GM11168 (cell line): ENCODE results near the gene HDDC2.

Experiments
- in situ Hi-C: fragments of 300-500 bp; cut with MboI; formaldehyde crosslinking; loops from one replicate; pipeline ENCODE4 v1.12.0; 2022; ENCODE audit warnings: low sequenced_read_pairs; ENCODE audit not compliant: unreplicated experiment

Gene HDDC2, protein sequence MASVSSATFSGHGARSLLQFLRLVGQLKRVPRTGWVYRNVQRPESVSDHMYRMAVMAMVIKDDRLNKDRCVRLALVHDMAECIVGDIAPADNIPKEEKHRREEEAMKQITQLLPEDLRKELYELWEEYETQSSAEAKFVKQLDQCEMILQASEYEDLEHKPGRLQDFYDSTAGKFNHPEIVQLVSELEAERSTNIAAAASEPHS

DNA sequence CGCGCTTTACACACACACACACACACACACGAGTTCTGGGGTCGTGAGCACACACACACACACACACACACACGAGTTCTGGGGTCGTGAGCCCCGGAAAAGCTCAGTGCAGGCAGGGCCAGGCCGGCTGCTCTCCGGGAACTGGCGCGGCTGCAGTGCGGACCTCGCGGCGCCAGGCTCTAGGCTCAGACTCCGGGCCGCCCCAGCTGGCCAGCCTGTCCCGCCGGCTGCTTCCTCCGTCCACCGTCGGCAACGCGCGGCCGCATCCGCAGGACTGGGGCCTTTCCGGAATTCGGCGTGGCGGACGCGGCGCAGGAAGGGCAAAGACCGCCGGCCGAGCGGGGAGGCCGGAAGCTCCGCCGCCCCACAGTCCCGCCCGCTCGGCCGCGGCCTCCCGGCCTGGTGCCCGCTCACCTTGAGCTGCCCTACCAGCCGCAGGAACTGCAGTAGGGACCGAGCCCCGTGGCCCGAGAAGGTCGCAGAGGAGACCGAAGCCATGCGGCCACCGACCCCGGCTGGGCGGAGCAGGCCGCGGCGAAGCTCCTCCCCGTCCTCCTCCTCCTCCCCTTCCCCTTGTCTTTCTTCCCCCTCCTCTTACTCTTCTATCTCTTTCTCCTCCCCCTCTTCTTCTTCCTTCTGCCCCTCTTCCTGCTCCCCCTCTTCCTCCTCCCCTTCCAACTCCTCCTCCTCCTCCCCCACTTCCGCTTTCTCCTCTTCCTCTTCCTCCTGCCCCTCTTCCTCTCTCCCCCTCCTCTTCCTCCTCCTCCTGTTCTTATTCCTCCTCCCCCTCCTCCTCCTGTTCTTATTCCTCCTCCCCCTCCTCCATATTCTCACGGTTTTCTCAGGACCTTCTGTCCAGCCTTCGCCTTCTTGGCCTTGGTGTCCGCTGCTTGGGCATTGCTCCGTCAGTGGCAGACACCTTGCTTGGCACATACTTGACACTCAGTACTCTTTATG is at the start of gene HDDC2:
Gene HDDC2, minus strand, starts transcription at position 533 of the 957 bp plus-strand sequence. Its CDS starts 35 bp downstream, at position 498.
- in situ Hi-C loops, result loop anchor here (25.0 kb wide), 1 partner anchor 661 kb away; the partner anchor contains the start of gene HINT3

DNA sequence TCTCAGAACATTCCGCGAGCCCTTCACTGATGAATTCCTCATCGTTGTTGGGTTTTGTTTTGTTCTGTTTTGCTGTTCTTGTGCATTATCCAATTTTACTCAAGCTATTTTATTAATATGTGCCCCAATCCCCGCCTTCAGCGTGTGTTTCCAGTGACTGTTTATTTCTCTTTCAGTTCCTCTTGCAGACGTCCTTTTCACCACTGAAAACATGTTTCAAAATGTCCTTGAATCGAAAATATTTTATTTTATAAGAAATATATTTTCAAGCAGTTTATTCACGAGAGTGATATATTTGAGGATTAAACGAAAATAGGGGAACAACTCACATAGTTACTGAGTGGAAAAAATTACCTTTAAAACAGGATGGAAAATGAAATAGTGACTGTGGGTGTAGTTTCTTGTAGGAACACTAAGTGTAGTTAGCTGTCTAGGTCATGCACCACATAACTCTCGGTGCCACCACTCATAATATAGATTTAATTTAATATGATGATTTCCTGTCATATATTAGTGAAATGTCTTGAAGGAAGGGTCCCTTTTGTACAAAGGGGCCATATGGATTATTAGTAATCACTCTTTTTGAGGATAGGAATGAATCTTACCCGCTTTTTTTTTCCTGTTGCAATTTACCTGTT is 45.3 kb upstream of the HDDC2 start:
- in situ Hi-C loops, result no loop called here

DNA sequence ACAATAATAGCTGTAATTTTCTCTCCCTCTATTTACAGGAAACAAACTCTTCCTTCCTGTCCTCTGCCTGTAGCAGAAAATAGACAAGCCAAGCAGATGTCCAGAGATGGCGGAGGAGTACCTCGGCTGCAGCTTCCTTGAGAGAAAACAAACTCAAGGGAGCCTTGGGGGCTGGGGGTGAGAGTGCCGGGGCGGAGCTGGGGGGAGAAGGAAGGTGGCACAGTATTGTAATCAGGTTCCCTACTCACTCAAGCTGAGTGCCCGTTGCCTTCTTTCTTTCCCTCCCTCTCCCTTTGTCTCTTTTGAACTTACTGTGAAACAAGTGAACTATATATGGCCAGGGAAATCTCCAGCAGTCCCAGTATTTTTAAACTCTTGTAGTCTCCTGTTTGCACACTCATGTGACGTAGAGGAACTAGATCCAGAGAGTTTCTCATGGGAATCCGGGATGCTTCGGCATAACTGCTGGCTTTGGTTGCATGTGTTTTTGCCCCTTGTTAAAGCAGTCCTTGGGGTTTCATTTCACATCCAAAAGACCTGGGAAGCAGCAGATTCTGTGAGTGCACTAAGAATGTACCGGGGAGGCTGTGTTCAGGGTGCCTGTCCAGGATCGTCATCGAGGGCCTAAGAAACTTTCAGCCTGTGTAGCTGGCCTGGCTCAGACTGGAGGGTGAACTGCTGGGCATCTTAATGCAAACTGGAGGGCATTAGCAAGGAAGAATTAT is 44.6 kb upstream of the HDDC2 start:
- in situ Hi-C loops, result no loop called here

DNA sequence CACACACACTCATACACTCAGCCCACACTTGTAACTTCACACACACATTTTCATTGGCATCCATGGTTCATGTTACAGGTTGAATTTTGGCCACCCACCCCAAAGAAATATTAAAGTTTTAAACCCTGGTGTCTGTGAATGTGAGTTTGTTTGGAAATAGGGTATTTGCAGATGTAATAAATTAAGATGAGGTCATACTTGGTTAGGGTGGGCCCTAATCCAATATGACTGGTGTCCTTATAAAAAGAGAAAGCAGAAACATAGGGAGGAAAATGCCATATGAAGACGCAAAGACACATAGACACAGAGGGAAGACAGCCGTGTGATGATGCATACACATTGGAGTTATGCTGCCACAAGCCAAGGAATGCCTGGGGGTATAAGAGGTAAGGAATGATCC is 39.7 kb upstream of the HDDC2 start:
- in situ Hi-C loops, result no loop called here

DNA sequence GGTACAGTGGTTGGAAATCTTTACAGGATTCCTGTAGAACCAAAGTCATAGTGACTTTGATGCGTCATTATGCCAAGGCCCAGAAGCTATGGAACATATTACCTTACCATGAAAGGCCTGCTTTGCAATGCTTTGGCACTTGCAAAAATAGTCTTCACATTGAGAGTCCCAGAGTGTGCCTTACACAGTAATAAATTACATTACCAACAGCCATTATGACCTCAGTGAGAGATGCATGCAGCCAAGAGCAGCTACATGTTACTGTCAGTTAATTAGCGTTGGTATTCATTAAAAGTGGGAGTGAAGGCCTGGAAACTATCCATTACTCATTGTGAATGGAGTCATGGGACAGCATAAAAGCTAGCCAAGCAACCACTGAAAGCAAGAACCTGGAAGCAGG is 39.2 kb upstream of the HDDC2 start:
- in situ Hi-C loops, result no loop called here

DNA sequence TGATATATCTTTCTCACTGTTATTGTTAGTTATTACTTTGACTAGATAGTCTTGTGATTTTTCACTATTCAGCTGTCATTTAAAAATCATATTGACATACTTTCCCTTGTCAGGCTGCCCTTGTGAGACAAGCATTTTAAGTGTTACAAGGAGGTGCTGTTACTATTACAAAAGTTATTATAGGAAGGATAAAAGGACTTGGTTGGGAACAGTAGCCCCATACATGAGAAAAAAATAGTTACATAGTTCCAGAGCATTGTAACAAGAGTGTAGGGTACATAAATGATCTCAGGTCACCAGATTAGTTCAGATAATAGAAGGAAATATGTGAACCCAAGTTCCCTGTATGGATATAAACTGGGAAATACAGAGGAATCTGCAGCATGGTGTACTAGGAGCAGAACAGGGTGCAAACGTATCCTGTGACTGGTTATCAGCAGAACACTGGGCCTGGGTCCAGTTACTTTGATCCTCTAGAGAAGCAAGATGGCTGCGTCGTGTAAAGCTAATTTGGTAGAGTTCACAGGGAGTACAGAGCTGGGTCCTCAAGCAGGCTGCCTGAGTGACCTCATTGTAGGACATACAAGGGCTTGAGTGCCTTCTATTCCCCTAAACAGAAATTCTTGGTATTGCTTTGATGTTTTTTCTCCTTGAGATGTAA is 38.5 kb upstream of the HDDC2 start:
- in situ Hi-C loops, result no loop called here

DNA sequence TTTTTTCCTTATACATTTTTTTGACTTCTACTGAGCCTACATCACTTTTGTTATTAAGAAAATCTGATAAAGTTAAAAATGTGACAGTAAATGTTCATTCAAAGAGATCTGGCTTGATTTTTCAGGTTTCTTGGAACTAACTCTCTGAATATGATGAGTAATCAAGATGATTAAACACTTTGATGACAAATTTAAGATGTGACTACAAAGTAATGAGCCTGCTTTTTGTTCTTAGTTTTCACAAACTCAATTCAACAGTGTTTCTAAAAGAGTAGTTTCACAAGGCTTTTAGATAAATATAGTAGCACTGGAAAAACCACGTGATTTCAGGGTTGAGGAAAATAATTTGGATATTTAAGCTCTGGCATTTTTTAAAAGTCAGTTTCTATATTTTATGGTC is 37.9 kb upstream of the HDDC2 start:
- in situ Hi-C loops, result no loop called here

DNA sequence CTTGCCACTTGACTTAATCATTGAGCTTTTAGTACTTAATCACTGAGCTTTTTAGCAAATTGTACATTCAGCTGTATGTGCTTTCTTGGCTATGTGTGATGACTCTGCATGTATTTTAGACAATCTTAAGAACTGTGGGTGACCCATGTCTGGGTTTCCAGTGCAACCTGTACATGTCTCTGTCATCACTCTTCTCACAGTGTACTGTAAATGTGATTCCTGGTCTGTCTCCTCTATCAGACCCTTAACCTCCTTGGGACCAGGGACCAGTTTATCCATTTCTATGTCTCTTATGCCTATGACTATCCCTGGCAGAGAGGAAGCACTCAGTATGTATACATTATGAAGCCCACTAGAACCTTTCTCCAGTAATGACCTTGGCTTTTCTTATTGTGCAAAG is 36.6 kb upstream of the HDDC2 start:
- in situ Hi-C loops, result no loop called here

DNA sequence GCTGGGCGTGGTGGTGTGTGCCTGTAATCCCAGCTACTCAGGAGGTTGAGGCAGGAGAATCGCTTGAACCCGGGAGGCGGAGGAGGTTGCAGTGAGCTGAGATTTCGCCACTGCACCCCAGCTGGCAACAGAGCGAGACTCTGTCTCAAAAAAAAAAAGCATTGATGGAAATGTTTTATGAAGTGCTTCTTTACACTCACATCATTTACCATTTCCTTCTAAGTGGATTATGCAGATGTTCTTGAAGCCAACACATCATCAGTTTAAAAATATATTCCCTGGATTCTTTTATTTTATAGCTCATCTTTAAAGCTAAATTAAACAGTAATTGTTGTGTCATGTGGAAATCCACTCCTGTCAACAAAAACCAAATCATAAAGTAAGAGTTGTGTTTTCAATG is 35.9 kb upstream of the HDDC2 start:
- in situ Hi-C loops, result no loop called here

DNA sequence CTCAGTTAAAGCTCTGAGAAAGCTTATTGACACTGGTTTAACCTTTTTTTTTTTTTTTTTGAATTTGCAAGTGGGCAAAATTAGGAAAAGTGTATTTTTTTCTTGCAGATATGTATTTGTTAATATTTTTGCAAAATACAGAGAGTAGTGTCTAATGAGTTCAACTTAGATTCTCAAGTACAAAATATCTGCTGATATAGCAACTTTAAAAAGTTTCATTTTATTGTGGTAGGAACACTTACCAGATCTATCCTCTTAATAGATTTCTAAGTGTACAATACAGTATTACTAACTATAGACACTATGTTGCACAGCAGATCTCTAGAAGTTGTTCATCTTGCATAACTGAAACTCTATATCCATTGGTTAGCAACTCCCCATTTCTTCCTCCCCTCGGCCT is 30.9 kb upstream of the HDDC2 start:
- in situ Hi-C loops, result no loop called here

DNA sequence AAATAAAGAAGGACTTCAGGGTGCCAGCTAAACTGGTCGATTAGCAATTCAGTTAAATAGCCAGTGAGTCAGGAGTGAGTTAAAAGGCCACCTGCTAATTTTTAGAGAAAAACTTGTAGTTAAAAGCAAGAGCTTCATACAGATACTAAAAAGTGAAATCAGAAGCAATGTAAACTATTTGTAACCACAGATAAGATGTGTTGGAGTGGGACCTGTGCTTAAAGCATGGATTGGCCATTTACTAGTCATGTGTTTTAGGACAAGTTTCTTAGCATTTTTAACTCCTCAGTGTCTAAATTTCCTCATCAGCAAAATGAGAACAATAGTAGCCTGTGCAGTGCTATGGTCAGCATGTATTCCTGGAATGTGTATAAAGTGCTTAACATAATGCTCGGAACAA is 23.8 kb upstream of the HDDC2 start:
- in situ Hi-C loops, result no loop called here

DNA sequence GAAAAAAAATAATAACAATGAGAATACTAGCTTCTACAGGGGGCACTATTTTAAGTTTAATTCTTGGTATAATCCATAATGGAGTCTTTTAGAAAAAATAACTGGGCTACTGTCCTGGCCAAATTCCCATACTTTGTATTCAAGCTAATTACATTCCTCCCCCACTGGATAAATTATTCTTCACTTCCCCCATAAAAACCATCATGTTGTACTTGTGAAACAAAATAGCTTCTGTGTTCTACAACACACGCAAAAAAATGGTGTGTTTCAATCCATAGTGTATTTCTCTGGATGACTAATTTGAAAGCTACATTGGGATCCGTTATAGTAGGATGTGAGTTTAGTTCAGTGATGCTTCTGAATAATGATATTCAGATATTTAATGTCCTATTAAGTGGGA is 21.6 kb upstream of the HDDC2 start:
- in situ Hi-C loops, result loop anchor here (25.0 kb wide), 1 partner anchor 639 kb away; the partner anchor contains the start of gene HINT3

DNA sequence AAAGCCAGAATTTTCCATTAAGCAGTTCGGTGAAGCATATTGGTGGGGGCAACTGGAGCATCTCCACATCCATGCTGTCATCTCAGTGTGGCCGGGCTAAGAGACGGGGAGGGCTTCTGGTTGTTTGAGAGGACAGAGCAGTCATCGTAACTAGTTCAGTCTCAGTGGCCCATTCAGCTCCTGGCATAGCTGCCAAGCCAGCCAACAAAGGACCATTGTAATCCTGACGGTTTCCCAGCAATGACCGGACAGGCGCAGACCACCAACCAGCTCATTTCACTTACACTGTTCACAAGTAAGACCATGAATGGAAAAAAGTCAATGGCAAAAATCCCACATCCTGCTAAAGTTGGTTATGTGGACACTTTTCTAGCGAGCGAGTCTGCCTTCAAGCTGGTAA is 14.9 kb upstream of the HDDC2 start:
- in situ Hi-C loops, result loop anchor here (25.0 kb wide), 1 partner anchor 646 kb away; the partner anchor contains the start of gene HINT3

DNA sequence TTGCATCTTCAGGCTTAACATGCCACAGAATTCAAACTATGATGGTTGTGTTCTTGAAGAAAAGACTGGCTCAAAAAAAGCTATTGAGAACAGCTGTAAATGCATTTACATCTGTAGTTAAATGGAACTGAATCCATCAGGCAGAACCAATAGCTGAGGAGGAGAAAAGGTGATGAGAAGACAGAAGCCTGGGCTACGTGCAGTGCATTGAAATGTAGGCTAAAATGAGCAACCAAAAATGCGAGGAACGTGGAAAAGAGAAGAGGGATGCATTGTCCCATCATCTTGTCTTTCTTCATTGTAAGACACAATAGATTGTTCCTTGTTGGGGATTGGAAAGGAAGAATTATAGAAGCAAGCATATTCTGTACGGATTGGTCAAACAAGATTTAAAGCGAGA is 13.8 kb upstream of the HDDC2 start:
- in situ Hi-C loops, result loop anchor here (25.0 kb wide), 1 partner anchor 647 kb away; the partner anchor contains the start of gene HINT3

DNA sequence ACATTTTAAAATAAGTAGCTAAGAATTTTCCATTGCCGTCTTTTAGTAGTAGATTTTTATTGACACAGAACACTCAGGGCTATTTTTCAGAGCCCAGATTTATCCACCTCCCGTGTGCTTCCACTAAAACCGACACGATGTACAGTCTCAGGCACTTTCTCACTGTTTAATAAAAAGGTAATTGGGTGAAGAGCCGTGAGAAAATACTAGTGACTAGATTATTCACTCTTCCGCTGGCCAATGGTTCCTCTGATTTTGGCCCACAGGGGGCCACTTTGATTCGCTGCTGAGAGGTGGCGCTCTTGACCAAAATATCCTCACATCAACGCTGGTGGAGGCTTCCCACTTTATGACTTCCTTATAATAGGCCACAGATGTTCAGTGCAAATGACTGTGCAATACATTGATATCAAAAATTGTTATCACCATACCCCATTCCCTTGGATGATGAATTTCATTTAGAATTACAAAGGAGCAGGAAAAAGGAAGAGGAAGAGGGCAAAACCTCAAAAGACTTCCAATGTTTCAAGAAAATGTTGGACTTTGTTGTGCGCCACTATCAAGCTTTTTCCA is 12.3 kb upstream of the HDDC2 start:
- in situ Hi-C loops, result loop anchor here (25.0 kb wide), 1 partner anchor 648 kb away; the partner anchor contains the start of gene HINT3

DNA sequence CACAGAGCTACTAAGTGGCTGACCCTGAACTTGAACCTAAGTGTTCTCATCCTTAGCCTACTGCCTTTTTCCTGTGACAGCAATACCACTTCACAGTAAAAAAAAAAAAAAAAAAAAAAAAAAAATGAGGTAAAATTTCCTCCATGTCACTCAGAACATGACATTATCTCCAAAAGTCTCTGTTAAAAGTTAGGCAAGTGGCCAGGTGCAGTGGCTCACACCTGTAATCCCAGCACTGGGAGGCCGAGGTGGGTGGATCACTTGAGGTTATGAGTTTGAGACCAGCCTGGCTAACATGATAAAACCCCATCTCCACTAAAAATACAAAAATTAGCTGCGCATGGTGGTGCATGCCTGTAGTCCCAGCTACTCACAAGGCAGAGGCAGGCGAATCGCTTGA is 11.2 kb upstream of the HDDC2 start:
- in situ Hi-C loops, result loop anchor here (25.0 kb wide), 1 partner anchor 649 kb away; the partner anchor contains the start of gene HINT3

DNA sequence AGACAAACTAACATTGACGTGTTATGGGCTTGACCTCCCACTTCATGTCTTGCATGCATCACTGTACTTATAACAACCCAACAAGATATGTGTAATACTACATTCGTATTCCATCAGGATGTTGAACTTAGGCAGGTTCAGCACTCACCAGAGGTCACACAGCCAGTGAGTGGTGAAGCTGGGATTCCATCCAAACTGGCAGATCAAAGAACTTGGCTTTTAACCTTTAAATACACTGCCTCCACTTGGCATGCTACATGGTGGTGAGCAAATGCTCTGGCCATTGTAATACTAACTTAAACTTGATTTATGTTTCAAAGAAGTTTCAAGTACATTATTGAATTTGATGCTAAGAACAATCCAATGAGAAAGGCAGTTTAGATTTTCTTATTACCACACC is 10.7 kb upstream of the HDDC2 start:
- in situ Hi-C loops, result loop anchor here (25.0 kb wide), 1 partner anchor 650 kb away; the partner anchor contains the start of gene HINT3

DNA sequence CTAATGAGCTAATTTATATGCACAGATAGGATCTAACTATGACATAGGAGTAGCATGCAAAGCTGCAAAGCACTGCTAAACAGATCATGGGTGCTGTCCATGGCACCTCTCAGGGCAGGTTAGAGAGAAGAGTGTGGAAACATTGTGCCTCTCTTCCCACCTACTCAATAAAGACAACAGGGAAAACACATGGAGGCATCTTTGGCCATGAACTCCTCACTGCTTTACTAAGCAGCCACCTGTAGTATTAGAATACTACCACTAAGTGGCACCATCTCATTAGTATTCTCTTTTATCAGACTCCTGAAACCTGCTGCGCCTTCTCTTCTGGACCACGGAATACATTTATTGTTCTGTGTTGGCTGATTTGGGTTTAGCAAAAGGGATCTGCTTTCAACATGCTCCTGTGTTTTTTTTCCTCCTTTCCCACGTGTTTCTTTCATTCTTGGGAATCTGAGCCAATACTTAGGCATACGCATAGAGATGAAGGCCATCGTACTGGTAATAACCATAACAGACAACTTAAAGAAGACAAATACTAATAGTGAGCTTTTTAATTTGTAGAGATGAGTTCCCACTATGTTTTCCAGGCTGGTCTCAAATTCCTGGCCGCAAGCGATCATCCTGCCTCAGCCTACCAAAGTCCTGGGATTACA is 9.4 kb upstream of the HDDC2 start:
- in situ Hi-C loops, result loop anchor here (25.0 kb wide), 1 partner anchor 651 kb away; the partner anchor contains the start of gene HINT3
